KBM-7 (cell line): ENCODE results near the gene EPHA10.

Experiments used
- DNase-seq: peaks from one replicate; pipeline ENCODE4 v3.0.0-alpha.2; 2015
- in situ Hi-C: fragments of 300-500 bp; cut with MboI; formaldehyde crosslinking; loops from 2 replicates; pipeline ENCODE4 v1.14.3; 2020; ENCODE audit warnings: low sequenced_read_pairs, low pct_unique_long_range_greater_than_20kb, mixed read lengths

EPHA10 gene

GRCh38 chr1:37720231-37721130 is 44.4 kb downstream of the EPHA10 start:
- no peak for DNase-seq
- in situ Hi-C loops, result no loop called here

- in situ Hi-C loops, result no loop called here
- DNase-seq, result no peak
These were observed 45.2 kb downstream of the EPHA10 start for GRCh38 chr1:37719572-37720195.

GRCh38 chr1:37718901-37719571 is 45.9 kb downstream of the EPHA10 start:
- in situ Hi-C loops, result no loop called here
- no peak for DNase-seq

GRCh38 chr1:37718181-37718900 is 46.6 kb downstream of the EPHA10 start:
- in situ Hi-C loops, result no loop called here
- no peak for DNase-seq

- in situ Hi-C loops, result no loop called here
- no peak for DNase-seq
These were observed 47.3 kb downstream of the EPHA10 start for GRCh38 chr1:37717631-37718030.

GRCh38 chr1:37716321-37716720 is 48.6 kb downstream of the EPHA10 start:
- no peak for DNase-seq
- in situ Hi-C loops, result no loop called here

GRCh38 chr1:37714689-37715088 is 50.2 kb downstream of the EPHA10 start:
- DNase-seq, result no peak
- in situ Hi-C loops, result no loop called here

- no peak for DNase-seq
- in situ Hi-C loops, result no loop called here
These were observed 50.7 kb downstream of the EPHA10 start for GRCh38 chr1:37714226-37714625.

- in situ Hi-C loops, result no loop called here
- no peak for DNase-seq
These were observed 56.4 kb downstream of the EPHA10 start for GRCh38 chr1:37708471-37708870.

- in situ Hi-C loops, result no loop called here
- no peak for DNase-seq
These were observed 59.5 kb downstream of the EPHA10 start for GRCh38 chr1:37705399-37705798.

- in situ Hi-C loops, result no loop called here
- DNase-seq, result no peak
These were observed 60.0 kb downstream of the EPHA10 start for GRCh38 chr1:37704966-37705365.

- in situ Hi-C loops, result no loop called here
These were observed 61.9 kb downstream of the EPHA10 start for GRCh38 chr1:37703061-37703460.

GRCh38 chr1:37701051-37701450 is 63.9 kb downstream of the EPHA10 start:
- no peak for DNase-seq
- in situ Hi-C loops, result no loop called here

More at GRCh38 chr1:37703061-37703460, 61.9 kb downstream of the EPHA10 start:
- no peak for DNase-seq

GRCh38 chr1:37699147-37699546 is 65.8 kb downstream of the EPHA10 start:
- in situ Hi-C loops, result no loop called here
- no peak for DNase-seq

- DNase-seq, result no peak
- in situ Hi-C loops, result no loop called here
These were observed 67.2 kb downstream of the EPHA10 start for GRCh38 chr1:37697737-37698136.

GRCh38 chr1:37697090-37697489 is 67.8 kb downstream of the EPHA10 start:
- in situ Hi-C loops, result no loop called here
- no peak for DNase-seq

- DNase-seq, result no peak
- in situ Hi-C loops, result no loop called here
These were observed 72.1 kb downstream of the EPHA10 start for GRCh38 chr1:37692834-37693175.

- peak; percentile 99 for DNase-seq
- in situ Hi-C loops, result no loop called here
These were observed 72.7 kb downstream of the EPHA10 start, which contains the start of gene CDCA8 for GRCh38 chr1:37692078-37692833. Gene CDCA8, plus strand, starts transcription at chr1:37692516. Its CDS starts 175 bp downstream, at chr1:37692691.
